Sciatic nerve (tissue), 2 donors: Measurements from ENCODE around the gene GLG1. TPM values are rescaled to one million over a fixed set of nuclear protein-coding genes. Genes with fewer than 3 reads are reported as not detected.

Experiments
- ATAC-seq: fragments of 200-7000 bp; cut with Tn5 transposase; one replicate; pipeline ENCODE4 v1.9.1; 2020; ENCODE audit warnings: mild to moderate bottlenecking, moderate library complexity
- DNase-seq: peaks from one replicate; pipeline ENCODE4 v3.0.0-alpha.2; 2020; ENCODE audit warnings: low spot score
- intact Hi-C: fragments of 100-400 bp; cut with DNase I; formaldehyde crosslinking; loops from one replicate; pipeline ENCODE4 v1.14.2; 2022
- total RNA-seq: library from RNA; stranded (reverse); fragmentation: NEBNext Ultra II Directional; extraction: Animal tissue kit (Norgen Biotek cat#: 25700); gene quantifications from one replicate; pipeline ENCODE4 v1.2.1, GENCODE V29; 2021
- donor health status: DM: no; HTN: no; CAD: no.
- donor health status: DM: no; HTN: no; CAD: no.

GLG1 gene
- total RNA-seq, 1 donor from 2014 or later, result 145 TPM

DNA sequence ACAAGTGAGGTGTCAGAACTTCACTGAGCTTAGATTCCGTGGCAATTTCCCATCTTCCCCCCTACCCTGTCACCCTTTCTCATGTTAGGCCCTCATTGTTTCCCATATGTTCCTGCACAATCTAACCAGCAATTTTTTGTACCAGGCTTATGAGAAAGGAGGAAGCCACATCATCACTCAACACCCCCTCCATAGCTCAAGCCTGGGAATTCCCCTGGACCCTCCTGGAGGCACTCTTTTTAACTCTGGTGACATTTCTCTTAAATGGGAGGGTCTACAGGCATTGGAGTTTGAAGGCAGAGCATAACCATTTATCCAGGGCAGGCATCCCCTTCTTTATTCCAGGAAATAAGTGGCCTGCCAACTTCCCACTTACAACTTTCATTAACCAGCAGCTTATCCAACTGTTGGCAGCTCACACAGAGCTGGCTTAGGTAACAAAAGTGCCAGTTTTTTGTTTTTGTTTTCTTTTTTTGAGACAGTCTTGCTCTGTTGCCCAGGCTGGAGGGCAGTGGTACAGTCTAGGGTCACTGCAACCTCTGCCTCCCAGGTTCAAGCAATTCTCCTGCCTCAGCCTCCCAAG is 10.4 kb upstream of the GLG1 start:
- DNase-seq, result no peak
- no peak for ATAC-seq
- intact Hi-C loops, result no loop called here

DNA sequence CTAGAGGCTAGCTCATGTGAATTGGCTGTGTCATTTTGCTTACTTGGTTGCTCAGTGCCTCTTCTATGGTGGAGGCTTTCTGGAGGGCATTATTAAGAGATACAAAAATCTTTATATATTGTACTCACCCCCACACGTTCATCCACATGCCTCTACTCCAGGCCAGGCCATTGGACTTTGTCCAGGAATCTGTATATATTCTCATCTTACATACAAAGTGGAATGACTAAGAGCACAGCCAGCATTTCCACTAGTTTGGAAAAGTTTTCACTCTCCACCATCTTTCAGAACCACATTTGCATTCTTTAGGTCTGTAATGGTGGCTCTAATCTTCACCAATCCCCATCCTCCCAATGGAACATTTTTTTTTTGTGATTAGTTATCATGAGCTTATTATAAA is 4.8 kb upstream of the GLG1 start:
- DNase-seq (no peak), ATAC-seq (no peak)
- intact Hi-C loops, result no loop called here

DNA sequence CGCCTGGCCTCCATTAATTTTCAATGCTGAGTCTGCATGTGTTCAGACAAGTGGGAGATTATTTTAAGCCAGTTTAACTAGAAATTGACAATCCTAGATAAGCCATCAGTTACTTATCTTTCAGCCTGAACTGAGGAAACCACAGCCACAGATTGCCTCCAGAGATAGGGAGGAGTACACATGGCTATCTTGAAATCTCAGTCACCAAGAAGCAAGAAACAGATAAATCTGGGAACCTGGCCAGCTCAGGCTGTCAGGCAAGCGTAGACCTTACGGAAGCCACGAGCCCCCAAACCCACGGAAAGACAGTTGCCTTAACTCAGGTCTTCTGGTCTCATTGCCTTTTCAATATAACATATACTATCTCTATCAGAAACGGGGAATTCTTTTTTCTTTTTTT is 2.0 kb upstream of the GLG1 start:
- intact Hi-C loops, result no loop called here
- ATAC-seq (no peak), DNase-seq (peak; percentile 33)

DNA sequence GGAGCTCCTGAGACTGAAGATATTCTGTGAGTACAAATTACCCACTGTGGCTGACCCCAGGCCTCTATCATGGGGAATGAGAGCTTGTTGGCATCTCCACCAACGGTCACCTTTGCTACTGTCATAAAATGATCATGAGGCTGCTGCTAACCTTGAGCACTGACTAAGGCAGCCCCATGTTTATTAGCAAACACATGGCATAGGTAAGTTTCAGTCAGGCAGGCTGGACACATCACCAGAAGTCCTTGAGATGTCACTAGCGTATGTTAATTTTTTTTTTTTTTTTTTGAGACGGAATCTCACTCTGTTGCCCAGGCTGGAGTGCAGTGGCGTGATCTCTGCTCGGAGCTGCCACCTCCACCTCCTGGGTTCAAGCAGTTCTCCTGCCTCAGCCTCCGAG is 1.5 kb upstream of the GLG1 start:
- ATAC-seq (no peak), DNase-seq (peak; percentile 30)
- intact Hi-C loops, result no loop called here

DNA sequence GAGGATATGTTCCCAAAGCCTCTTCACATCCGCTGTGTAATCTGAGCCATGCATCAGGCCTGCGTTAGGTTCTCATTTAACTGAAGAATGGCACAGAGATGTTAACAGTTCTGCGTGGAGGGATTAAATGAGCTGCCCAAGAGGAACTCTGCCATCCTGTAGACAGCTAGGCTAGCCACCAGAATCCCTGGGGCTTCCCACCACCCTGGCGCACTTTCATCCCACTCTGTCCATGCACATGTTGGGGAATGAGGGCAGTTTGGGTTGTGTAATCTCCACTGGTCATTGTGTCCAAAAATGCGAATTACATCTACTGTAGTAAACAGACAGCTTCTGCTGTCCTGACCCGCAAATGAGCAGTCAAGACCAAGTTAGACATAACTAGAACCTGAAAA is 1.0 kb upstream of the GLG1 start:
- DNase-seq (peak; percentile 40), ATAC-seq (peak; percentile 26)
- intact Hi-C loops, result no loop called here

DNA sequence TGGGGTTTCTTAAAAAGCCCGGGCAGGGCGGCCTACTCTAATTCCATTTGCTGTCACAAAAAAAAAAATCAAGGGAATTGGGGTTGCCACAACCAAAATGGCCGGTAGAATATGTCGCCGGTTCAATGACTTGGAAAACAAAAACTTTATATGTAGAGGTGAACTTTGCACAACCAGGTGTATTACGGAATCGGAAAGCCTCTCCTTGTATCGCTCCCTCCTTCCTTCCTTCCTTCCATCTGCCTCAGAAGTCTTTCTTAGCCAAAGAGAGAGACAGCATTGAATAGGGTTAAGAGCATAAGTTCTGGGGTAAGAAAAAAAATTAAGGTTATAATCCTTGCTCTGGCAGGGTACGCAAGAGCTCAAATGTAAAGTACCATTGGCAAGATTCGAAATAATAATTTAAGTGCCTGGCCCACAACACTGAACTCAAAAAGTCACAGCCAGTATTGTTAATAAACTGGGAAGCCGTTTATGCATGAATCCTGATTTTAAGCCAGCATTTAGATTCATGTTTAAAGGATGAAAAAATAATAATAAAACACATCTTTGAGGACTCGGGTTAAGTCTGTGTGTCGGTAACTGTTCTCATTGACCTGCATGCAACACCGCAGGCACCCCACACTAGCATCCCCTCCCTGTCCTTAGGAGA is 522 bp upstream of the GLG1 start:
- no peak for DNase-seq
- intact Hi-C loops, result no loop called here
- no peak for ATAC-seq

DNA sequence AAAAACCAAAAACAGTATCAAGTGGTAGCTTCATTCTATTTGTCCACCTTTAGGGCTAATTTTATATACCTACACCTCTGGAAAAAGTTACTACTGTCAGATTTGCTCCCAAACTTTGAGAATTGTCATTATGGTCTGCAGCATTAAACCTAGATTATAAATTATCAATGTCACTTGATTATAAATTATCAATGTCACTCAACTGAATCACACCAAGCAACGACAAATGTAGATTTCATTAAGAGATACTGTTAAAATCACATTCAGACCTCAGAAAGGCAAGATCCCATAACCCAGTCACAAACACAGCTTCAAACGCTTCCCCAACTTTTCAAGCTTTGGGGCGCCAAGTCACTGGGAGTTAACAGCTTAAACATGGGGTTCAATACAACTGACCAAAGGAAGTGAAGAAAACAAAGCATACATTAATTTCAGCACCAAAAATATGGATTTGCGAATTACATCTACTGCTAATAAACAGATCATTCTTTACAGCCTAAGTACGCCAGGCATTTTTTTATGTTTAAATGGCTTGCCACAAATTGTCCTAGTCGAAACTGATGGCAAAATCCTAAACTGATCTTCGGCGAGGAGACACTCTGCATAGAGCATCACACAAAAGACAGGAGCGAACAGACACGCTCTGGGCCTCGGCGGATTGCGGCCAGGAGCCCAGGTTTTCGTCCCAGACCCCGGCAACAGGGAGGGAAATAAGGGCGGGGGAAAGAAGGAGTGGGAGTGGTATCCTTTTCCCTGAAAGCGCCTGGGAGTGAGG is 981 bp downstream of the GLG1 start:
- intact Hi-C loops, result no loop called here
- ATAC-seq (peak; percentile 7), DNase-seq (peak; percentile 31)

DNA sequence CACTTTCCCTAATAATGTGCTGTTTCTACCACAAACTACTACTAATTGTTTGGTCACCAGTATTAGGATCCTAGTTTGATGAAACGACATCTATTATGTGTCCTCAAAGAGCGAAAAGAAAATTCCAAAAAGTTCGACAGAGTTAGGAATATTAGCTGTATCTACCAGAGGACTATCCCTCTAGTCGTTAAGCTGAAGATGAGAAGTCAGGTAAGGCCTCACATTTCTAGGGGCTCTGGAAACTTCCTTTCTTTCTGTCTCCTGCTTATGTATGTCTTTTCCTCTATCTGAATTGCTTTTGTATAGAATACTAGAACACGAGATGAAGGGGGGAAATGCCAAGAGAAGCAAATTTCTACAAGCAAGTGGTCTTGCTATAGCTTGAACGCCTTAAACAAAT is 1.6 kb downstream of the GLG1 start:
- intact Hi-C loops, result no loop called here
- DNase-seq (no peak), ATAC-seq (no peak)

DNA sequence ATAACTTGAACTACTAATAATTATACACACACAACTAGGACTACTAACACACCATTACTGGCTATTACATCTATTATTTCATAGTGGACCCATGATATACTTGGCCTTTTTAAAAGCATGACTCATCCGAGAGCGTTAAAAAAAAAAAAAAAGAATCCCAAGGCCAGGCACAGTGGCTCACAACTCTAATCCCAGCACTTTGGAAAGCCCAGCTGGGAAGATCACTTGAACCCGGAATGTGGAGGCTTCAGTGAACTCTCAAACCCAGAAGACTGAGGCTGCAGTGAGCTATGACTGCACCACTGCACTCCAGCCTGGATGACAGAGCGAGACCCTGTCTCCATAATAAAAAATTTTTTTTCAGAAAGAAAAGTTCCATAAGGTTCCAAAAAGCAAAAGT is 3.1 kb downstream of the GLG1 start:
- ATAC-seq (no peak), DNase-seq (no peak)
- intact Hi-C loops, result no loop called here

DNA sequence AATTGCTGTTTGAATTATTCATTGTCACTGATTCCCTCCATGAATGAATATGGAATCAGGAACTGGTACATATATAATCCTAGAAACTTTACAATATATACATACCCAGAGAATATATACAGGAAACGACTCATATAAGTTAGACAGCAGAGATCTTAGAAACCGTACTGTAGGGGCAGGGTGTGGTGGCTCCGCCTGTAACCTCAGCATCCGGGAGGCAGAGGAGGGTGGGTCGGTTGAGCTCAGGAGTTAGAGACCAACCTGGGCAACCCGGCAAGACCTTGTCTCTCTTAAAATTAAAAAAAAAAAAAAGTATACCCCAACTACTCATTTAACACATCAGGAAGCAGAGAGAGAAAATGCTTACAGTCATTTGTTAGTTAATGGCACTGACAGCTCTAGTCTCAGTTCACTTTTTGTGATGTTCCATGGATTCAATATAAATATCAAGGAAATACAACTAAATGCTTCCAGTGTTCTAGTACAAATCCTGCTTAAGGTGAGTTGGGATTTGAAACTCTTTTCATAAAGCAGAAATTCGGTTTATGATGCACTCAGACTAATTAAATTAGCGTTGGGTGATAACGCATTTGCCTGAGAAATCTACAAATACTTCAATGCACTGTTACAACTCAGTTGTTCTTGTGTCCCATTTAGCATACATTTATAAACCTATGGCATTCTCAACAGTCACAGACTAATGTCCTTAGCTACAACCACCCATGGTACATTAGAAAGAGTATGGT is 5.6 kb downstream of the GLG1 start:
- intact Hi-C loops, result no loop called here
- DNase-seq (peak; percentile 27), ATAC-seq (no peak)

DNA sequence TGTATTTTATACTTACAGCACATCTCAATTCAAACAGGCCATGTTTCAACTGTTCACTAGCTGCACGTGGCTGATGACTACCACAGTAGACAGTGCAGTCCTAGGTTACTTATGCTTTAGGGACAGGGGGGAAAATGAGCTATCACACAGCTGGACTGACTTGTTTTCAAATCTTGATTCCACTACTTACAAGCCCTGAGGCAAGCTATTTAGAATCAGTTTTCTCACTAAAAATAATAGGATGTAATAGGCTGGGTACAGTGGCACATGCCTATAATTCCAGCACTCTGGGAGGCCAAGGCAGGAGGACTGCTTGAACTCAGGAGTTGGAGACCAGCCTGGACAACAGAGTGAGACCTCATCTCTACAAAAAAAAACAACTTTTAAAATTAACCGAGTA is 10.3 kb downstream of the GLG1 start:
- no peak for DNase-seq
- no peak for ATAC-seq
- intact Hi-C loops, result no loop called here

DNA sequence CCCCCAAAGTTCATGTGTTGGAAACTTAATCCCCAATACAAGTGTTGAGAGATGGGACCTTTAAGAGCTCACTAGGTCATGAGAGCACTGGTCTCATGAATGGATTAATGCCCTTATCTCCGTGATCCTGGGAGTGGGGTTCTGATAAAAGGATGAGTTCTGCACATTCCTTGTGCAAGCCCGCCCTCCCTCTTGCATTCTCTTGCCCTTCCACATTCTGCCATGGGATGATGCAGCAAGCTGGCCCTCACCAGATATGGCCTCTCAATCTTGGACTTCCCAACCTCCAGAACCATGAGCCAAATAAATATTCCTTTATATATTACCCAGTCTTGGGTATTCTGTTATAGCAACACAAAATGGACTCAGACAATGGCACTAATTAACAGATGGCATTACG is 14.1 kb downstream of the GLG1 start:
- ATAC-seq, result no peak
- no peak for DNase-seq
- intact Hi-C loops, result no loop called here

DNA sequence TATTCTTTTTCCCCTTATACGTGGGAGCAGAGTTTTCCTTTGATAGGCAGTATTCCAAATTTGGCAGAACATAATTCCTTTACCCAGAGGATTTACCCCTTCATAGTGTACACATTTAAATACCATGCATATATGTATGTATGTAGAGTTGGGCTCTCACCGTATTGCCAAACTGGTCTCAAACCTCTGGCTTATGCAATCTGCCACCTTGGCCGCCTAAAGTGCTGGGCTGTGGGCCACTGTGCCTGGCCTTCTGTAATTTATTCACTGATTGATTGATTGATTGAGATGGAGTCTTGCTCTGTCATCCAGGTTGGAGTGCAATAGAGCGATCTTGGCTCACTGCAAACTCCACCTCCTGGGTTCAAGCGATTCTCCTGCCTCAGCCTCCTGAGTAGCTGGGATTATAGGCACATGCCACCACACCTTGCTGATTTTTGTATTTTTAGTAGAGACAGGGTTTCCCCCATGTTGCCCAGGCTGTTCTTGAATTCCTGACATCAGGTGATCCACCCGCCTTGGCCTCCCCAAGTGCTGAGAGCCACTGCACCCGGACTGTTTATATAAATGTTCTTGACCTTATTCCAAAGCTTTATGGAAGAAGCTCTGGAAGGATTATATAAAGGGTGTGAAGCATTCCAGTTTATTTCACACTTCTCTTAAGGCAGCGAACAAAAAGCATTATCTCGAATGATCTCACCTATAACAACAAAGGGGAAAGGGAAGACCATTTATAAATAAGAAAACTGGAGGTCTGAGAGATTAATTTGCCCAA is 14.9 kb downstream of the GLG1 start:
- intact Hi-C loops, result no loop called here
- DNase-seq (no peak), ATAC-seq (no peak)

DNA sequence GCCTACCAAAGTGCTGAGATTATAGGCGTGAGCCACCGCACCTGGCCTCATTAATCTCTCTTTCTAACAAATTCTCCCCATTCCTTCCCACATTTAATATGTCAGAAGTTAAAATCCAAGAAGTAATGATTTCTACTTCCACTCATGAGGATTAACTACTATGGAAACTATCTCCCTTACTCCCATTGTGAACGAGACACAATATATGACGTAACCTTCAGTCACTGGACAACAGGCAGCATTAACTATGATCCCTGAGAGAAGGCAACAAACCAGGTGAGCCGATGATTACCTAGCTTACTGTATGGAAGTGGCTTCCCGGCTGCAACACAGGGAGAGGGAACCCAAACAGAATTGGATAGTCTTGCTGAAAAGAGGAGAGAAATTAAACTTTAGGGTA is 20.0 kb downstream of the GLG1 start:
- DNase-seq (no peak), ATAC-seq (no peak)
- intact Hi-C loops, result no loop called here

DNA sequence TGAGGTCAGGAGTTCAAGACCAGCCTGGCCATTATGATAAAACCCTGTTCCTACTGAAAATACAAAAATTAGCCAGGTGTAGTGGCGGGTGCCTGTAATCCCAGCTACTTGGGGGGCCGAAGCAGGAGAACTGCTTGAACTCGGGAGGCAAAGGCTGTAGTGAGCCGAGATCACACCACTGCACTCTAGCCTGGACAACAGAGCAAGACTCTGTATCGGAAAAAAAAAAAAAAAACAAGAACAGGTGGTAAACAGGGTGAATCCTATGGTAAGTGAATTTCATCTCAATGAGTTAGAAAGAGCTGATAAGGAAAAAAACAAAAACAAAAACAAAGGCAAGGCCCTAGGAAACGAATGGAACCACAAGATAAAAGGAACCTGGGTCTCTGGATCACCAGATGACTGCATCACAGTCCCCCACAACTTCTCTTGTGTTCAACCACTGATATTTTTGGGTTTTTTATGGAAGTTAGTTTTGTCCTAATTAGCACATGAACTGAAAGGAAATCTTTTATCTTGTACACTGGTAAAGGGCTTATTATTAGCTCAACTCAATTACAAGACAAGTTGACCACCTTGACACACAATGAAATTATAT is 21.0 kb downstream of the GLG1 start:
- DNase-seq, result no peak
- ATAC-seq, result no peak
- intact Hi-C loops, result no loop called here

DNA sequence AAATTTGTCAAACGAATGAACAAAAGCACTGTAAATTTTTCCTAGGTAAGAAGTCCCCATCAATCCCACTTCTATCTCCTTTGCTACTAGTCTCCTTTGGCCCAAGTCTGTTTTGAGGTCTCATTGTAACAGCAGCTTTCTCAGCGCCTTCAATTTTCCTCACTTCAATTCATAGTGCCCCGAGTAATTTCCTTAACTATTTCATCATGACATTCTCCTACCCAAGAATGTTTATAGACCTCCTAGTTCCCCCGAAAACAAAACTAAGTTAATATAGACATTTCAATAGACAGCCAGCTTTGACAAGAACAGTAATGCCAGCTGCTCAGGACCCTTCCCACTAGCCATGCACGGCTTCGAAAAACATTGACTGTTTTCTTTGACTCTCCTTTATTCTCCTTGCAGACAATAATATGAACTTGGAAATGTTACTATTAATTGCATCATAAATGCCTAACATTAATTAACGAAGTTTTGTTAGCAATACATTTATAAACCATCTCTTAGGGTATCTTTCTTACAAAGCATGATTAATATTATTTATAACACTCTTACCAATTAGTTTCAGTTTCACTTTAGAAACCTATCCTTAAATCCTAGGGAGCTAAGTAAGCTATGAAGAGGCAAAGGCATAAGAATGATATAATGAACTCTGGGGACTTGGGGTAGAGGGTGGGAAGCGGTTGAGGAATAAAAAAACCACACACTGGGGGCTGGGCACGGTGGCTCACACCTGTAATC is 22.8 kb downstream of the GLG1 start:
- ATAC-seq, result no peak
- DNase-seq, result no peak
- intact Hi-C loops, result no loop called here

DNA sequence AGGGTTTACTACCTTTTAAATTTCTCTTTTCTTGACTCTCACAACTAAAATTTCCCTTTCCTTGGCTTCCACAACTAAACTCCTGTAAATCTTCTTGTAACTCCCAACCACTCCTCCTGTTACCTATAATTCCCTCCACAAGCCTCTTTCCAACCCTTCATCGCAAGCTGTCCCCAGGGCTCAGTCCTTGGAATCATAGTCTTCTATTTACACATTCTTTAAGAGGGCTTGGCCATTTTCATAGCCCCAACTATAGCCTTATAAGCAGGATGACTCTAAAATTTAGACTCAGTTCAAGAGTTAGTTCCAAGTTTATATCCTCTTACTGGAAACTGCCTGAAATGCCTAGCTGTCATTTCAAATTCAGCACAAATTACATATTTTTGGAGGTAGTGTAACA is 23.9 kb downstream of the GLG1 start:
- ATAC-seq (no peak), DNase-seq (no peak)
- intact Hi-C loops, result no loop called here

DNA sequence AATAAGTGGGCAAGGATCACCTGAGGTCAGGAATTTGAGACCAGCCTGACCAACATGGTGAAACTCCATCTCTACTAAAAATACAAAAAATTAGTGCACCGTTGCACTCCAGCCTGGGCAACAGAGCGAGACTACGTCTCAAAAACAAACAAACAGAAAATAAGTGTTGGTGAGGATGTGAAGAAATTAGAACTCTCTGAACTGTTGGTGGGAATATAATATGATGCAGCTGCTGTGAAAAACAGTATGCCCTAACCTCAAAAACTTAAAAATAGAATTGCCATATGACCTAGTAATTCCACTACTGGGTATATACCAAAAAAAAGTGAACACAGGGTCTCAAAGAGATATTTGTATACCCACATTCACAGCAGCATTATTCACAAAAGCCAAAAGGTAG is 26.1 kb downstream of the GLG1 start:
- intact Hi-C loops, result no loop called here
- DNase-seq (no peak), ATAC-seq (no peak)
